GM21717 (cell line): ENCODE results near the gene DGCR2.
"Not testable (repeated sequence)": the region's sequence is repeated elsewhere in the genome, so short reads cannot be mapped to it uniquely, and the experiment has no call there.

Experiments
- ATAC-seq: cut with Tn5 transposase; IDR thresholded peaks from one replicate; pipeline ENCODE4 v1.9.1; 2021; ENCODE audit warnings: mild to moderate bottlenecking, moderate library complexity; ENCODE audit not compliant: unreplicated experiment

DGCR2 gene

DNA sequence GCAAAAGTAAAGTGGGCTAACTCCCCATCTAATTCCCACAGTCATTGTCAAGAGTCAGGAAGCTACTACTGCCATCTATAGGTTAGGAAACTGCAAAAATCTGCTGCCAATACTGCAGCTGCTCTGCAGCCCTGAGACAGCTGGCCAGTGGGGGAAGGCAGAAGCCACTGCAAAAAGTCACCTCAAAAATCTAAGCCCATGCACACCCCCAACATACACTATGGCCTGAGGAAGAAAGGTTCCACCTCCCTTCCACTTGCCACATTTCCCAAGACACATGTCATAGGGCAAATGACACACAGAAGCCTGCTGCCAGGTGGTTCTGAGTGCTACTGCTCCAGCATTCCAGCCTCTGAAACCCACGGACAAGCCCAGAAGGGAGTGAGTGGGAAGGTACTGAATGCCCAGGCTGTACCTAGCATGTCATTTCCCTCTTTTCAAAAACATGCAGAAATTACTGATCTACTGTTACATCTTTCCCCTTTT is 36.9 kb downstream of the DGCR2 start:
- no peak for ATAC-seq

DNA sequence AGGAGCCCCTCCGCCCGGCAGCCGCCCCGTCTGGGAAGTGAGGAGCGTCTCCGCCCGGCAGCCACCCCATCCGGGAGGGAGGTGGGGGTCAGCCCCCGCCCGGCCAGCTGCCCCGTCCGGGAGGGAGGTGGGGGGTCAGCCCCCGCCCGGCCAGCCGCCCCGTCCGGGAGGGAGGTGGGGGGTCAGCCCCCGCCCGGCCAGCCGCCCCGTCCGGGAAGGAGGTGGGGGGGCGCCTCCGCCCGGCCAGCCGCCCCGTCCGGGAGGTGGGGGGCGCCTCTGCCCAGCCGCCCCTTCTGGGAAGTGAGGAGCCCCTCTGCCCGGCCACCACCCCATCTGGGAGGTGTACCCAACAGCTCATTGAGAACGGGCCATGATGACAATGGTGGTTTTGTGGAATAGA is 37.6 kb downstream of the DGCR2 start:
- not testable (repeated sequence) for ATAC-seq

DNA sequence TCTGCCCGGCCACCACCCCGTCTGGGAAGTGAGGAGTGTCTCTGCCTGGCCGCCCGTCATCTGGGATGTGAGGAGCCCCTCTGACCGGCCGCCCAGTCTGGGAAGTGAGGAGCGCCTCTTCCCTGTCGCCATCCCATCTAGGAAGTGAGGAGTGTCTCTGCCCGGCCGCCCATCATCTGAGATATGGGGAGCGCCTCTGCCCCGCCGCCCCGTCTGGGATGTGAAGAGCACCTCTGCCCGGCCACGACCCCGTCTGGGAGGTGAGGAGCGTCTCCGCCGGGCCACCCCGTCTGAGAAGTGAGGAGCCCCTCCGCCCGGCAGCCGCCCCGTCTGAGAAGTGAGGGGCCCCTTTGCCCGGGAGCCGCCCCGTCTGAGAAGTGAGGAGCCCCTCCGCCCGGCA is 38.1 kb downstream of the DGCR2 start:
- not testable (repeated sequence) for ATAC-seq

DNA sequence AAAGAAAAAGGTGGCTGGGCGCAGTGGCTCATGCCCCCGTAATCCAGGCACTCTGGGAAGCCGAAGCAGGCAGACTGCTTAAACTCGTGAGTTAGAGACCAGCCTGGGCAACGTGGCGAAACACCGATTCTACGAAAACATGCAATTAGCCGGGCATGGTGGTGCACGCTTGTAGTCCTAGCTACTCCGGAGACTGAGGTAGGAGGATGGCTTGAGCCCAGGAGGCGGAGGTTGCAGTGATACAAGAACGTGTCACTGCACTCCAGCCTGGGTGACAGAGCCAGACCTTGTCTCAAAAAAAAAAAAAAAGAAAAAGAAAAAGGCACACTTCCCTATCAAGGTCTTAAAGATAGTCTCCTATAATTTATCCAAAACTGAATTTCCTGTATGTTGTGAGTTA is 39.4 kb downstream of the DGCR2 start:
- ATAC-seq: no peak

DNA sequence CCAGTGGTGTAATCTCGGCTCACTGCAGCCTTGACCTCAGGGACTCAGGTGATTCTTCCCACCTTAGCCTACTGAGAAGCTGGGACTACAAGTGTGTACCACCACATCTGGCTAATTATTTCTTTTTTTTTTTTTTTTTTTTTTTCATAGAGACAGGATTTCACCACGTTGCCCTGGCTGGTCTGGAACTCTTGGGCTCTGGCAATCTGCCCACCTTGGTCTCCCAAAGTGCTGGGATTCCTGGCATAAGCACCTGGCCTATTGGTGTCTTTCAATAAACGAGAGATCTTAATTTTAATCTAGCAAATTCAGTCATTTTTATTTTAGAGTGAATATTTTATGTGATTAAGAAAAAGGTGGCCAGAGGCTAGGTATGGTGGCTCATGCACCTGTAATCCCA is 40.1 kb downstream of the DGCR2 start:
- ATAC-seq: no peak

DNA sequence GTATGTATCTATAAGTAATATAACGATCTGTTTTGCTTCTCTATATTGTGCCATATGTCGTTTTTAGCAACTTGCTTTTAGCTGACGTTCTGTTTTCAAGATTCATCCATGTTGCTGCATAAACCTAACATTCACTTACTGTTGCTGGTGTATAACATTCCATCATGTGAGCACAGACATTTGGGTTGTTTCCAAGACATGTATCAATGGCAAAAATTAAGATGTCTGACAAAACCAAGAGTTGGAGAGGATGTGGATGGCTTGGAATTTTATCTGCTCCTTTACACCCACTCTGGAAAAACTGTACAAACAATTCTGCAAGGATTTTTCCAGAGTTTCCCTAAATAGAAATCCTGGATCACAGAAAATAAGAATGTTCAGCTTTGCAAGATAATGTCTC is 40.9 kb downstream of the DGCR2 start:
- ATAC-seq: no peak

DNA sequence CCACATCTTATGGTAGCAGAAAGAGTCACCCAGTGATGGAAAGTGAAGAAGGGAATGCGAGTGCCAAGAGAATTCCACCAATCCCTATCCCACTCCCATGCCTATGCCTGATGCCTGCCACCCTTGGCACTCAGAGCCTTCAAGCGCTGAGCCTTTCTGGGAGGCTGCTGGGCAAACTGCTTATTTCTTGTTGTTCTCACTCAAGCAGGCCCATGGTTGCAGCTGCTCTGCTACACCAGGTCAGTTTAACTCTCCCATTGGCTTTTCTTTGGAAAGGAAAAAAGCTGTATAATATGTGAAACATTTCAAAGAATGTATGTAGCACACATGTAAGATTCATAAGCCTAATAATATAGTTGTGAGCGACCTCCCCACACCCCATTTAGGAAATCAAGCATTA is 41.4 kb downstream of the DGCR2 start:
- no peak for ATAC-seq

DNA sequence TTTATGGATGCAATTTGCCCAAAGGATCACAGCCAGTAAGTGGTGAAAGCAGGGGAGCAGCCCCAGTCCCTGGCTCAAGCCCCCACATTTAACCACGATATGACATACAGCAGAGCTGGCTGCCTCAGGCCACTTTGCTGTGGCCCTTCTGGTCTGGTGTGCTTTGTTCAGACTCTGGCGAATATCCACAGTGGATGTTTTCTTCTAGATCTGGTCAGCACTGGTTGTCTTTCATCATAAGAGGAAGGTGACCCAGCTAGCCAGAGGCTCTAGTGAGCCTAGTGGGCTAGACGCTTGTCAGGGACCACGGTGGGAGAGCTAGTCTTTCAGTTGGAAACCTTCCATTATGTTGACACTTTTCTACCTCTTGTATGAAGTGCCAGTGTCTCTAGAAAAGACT is 42.5 kb downstream of the DGCR2 start:
- no peak for ATAC-seq

DNA sequence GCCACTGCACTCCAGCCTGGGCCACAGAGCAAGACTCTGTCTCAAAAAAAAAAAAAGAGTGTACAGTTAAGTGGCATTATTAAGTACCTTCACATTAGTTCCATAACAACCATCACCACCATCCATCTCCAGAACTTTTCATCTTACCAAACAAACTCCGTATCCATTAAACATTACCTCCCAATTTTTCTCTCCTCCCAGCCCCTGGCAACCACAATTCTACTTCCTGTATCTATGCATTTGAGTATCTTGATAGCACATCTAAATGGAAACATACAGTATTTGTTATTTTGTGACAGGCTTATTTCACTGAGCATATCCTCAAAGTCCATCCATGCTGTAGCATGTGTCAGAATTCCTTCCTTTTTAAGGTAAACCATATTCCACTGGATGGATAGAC is 46.8 kb downstream of the DGCR2 start:
- no peak for ATAC-seq

DNA sequence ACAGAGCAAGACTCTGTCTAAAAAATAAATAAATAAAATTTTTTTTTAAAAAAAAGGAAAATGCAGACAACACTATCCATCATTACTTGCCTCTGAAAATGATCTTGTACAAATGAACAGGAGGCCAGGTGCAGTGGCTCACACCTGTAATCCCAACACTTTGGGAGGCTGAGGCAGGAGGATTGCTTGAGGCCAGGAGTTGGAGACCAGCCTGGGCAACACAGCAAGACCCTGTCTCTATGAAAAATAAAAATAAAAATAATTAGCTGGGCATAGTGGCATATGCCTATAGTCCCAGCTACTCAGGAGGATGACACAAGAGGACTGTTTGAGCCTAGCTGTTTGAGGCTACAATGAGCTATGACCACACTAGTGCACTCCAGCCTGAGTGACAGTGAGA is 49.4 kb downstream of the DGCR2 start:
- not testable (repeated sequence) for ATAC-seq

DNA sequence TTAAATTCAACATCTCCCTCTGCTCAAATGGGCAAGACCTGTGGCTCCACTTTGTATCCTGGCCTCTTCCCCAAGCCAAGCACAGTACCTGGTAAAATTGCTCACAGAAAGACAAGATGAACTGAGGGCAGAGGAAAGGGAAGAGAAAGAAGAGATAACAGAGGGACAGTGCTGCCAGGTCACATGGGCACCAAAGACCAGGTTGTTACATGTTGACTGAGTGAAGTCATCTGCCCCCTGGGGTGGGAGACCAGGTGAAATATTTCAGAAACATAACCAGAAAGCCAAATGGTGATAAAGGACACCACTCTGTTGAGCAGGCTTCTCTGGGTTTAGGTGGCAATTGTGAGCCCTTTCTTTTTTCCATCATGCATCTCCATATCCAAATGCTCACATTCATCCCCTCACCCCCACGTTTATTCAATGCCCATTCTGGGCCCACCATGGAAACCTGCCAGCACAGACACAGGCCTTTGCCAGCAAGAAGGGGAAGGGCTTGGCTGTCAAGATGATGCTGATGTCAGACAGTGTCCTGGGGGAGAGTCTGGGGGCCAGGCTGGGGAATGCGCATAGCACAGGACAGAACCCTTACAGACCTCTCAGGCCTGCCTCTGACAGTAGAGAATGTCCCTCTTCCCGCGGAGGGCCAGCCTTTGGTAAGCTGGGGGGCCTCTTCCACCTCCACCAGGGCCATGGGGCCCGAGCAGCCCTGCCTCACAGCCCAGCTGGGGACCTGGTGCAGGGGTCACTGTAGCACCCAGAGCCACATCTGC is 51.6 kb downstream of the DGCR2 start:
- ATAC-seq: no peak

DNA sequence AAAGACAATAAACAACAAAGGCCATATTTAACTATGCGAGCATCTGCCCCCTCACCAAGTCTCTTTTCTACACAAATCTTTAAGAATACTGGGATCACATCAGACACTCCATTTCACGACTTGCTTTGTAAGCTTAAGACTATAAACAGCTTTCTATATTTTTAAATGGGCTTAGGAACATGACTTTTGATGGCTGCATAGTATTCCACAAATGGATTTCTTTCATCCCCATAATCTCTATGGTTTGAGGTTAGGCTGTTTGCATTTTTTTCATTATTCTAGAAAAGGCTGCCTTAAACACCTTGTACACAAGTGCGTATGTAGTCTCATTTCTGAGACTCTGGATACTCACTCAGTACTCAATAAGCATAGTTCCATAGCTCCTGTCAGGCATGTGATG is 52.8 kb downstream of the DGCR2 start:
- no peak for ATAC-seq

DNA sequence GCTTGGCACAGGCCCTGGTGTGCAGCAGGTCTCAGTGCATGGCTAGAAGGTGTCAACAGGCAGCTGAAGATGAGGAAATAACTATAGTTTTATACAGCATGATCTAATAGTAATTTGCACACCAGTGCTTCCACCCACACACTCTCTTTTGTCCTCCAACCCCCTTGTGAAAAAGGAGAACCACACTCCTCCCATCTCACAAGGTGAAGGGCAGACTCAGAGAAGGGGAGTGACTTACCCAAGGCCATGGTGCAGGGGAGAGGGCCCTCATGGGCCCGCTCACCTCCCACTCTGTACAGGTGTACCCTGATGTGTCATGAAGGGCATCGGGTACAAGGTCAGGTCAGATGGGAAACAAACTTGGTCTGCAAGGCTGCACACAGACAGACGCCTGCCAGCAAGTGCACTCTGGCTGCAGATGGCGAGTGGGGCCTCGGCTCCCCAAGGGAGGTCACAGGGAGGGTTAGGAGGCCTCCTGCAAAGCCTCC is 53.4 kb downstream of the DGCR2 start:
- ATAC-seq: no peak

DNA sequence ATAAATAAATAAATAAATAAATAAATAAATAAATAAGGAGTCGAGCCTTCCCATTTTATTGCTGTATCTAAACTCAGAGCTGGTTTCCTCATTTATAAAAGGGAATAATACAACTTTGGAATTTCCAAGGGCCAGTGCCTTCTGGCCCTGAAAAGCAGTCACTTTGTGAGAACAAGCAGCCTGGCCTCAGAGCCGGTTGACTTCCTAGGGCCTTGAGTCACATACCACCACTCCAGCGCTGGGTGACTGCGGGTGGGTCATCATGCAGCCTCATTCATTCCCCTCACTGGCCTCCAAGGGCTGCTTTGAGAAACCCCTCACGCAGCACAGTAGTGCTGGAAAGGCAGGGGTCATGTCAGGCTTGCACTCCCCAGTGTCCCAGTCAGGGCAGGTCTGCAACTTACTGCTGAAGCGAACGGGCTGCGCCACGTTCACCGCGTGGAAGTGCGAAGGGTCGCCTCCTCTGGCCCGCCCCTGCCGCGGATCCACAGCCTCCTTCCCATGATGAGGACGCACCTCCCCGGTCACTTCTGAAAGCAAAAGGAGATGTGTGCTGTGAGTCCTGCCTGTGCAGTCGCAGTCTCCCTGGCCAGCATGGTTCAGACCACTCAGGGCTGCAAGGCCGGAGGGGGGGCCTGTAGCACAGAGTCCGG is 54.4 kb downstream of the DGCR2 start:
- ATAC-seq: no peak

DNA sequence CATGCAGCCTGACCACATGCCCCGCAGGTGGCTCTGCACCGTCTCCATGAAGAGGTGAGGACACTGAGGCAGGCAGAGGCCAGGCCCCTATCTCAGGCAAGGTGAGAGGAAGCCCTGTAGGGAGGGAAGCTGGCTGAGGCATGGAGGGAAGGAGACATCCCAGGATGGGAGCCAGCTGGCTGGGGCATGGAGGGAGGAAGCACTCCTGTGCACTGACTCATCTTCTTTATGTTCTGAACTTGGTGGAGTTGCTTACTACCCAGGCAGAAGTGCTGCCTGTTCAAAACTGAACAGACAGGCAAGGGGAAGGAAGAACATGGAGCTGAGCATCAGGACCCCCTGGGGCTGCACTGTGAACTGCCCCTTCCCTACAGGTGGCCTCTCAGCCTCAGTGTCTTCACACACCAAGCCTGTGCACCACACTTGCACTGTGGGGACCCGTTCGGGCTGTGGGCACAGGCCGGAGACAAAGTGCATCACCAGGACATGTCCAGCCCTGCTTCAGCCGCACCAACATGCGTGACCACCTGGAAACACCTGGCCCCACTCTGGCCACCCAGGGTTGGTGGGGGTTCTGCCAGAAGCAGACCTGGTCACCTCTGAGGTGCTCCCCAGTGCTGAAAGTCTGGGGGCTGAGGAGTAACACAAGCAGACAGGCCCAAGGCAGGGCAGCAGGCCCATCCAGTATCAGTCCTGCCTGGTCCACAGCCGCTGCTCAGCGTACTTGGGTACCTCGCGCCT is 55.5 kb downstream of the DGCR2 start:
- ATAC-seq: no peak

DNA sequence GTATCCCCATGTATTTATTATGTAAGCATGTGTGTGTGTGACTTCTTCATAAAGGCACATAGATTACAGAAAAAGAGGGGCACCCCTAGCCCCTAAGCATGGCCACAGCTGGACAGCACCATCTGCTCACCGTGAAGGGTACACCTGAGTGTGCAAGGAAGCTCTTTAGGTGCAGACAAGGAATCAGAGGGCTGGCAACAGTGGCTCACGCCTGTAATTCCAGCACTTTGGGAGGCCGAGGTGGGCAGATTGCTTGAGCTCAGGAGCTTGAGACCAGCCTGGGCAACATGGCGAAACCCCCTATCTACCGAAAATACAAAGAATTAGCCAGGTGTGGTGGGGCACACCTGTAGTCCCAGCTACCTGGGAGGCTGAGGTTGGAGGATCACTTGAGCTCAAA is 56.3 kb downstream of the DGCR2 start:
- no peak for ATAC-seq

DNA sequence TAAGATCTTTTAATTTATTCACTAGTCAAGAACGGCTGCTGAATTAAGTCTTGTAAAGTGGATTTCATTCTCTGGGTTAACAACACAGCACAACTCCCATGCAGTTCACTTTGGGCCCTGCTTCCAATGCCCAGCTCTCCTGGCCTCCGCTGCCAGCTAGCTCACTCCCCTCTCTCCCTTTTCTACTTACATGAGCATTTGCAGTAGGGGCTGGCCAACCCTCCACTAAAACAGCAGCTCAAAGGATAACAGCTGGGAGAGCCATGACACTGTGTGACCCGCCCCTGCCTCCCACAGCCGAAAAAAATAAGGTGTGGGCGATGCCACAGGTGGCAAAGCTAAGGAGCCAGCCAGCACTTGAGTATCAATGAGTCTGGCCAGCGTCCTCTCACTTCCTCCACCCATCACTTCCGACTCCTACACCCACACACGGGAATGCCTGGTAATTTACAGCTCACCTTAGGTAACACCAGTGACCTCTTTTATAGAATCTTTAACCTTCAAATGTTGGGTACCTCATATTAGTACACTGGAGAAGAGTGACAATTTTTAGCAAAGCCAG is 56.8 kb downstream of the DGCR2 start:
- ATAC-seq: no peak

DNA sequence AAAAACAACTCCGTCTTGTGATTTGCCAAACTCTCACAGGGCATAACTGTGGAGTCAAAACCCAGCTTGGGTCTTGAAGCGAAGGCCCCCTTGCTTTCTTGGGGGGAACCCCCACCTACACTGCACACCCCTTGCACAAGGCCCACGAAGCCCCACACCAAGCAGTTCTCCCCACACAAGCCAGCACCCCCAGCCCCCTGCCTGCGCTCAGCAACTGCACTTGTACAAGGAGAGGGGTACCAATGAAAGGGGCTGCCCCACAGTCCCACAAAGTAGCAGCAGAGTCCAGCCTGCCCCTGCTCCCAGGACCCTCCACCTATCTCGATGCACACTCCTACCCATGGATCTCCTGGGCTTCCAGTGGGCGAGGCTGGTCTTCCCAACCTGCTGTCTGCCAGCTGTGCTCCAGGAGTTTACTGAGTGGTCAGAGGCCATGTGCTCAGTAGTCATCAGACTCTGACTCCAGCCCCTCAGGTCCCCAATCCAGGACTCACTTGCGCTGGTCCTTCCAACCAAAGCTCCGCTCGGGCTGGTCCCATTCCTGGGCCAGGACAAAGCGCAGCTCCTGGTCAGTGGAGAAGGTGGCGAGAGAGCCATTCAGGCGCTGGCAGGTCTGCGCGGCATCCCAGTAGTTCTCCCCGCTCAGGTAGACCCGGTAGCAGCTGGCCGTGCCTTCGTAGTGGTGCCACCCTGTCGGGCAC is 57.7 kb downstream of the DGCR2 start:
- no peak for ATAC-seq

DNA sequence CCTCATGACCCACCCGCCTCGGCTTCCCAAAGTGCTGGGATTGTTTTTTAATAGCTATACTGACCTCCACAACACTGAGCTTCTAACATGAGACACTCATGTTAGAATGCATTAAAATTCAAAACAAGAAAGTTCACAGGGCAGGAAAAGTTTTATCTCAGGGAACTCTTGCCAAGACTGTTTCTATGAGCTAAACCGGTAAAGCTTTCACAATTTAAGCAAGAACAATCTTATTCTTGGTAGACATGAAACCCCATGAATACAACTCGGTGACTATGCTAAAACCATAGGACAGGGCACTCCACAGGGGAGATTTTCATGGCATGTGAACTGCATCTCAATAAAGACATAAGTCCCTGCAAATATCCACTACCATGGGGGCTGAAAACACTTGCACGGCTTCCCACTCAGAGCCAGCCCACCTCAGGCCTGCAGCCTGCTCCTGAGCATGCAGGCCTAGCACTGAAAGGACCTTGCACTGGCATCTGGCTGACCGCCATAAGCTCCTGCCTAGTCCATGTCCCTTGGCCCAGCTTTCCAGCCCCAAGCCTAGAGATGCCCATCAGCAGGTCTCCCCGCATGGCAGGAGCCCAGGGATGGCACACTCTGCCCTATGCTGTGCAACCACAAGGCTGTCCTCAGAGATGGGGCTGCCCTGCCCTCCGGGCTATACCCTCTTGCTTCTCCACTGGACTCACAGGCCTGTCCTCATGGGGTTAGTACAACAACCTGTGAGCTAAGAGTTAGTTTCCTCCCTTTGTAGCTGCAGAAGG is 58.4 kb downstream of the DGCR2 start:
- no peak for ATAC-seq

DNA sequence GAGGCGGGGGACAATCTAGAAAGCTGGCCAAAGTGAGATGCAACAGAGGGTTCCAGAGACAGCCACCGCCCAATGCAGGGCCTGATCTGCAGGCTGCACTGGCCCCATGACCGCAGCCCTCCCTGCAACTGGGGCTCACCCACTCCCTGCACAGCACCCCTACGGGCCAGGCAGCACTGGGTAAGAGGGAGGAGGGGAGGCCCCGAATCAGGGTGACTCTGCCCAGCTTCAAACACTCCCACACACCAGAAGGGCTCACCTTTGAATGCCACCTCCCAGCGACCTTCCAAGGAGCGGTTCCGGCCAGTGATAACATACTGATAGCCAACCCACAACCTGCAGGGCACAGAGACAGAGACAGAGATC is 59.3 kb downstream of the DGCR2 start:
- ATAC-seq: no peak
